B cell (primary cell): Measurements from ENCODE around the gene FMO2. TPM values are rescaled to one million over a fixed set of nuclear protein-coding genes. Genes with fewer than 3 reads are reported as not detected.

Experiments
- ATAC-seq: fragments of 200-7000 bp; cut with Tn5 transposase; one replicate; pipeline ENCODE4 v1.10.0; 2021; ENCODE audit warnings: low read depth, mild to moderate bottlenecking, moderate number of reproducible peaks, moderate library complexity
- CTCF ChIA-PET: fragments of 350-600 bp; sonication (Branson Sonifier 250); formaldehyde crosslinking; loops from one replicate; lab custom pipeline; 2021; ENCODE audit warnings: antibody characterized with exemption, inconsistent platforms; lab: Charles Lee
- POLR2A ChIA-PET: fragments of 350-600 bp; sonication (Branson Sonifier 250); formaldehyde crosslinking; loops from one replicate; lab custom pipeline; 2021; ENCODE audit warnings: antibody characterized with exemption; lab: Charles Lee
- DNase-seq: peaks from one replicate; pipeline ENCODE4 v3.0.0; 2013
- H2AFZ ChIP-seq: 2 replicates; pipeline ENCODE4 v1.6.1; 2012; ENCODE audit warnings: mild to moderate bottlenecking, low read depth, low read length; ENCODE audit not compliant: insufficient read depth, poor library complexity, severe bottlenecking
- H3K27ac ChIP-seq, 2 donors: 1 replicate in 1 of 2; 2 replicates in 1 of 2; pipeline ENCODE4 v1.5.1; 2012 to 2013; ENCODE audit warnings: low read length in 2 of 2, mild to moderate bottlenecking in 2 of 2, moderate library complexity in 1 of 2
- H3K27me3 ChIP-seq, 4 experiments: fragments of 200-600 bp in 1 of 4; sonication (generic) in 1 of 4; replicated peaks in 1 of 4; 1 replicate in 2 of 4; 2 replicates in 2 of 4; pipeline versions ENCODE4 v1.6.1 to v1.7.0; 2013 to 2016; ENCODE audit warnings: low read length in 3 of 4, mild to moderate bottlenecking in 2 of 4, mixed read lengths in 1 of 4, moderate library complexity in 1 of 4; ENCODE audit not compliant: insufficient read depth in 4 of 4, control insufficient read depth in 3 of 4; ENCODE audit errors: control extremely low read depth in 1 of 4
- H3K36me3 ChIP-seq, 2 experiments: replicated peaks in 1 of 2; 1 replicate in 1 of 2; 2 replicates in 1 of 2; pipeline versions ENCODE4 v1.6.1 to v1.7.1; 2013; ENCODE audit warnings: low read length in 1 of 2; ENCODE audit not compliant: insufficient read depth in 2 of 2, control insufficient read depth in 1 of 2; ENCODE audit errors: control extremely low read depth in 1 of 2, extremely low read depth in 1 of 2
- H3K4me1 ChIP-seq, 2 donors: fragments of 200-600 bp in 1 of 2; sonication (generic) in 1 of 2; 1 replicate in 1 of 2; 2 replicates in 1 of 2; pipeline versions ENCODE4 v1.5.1 to v1.6.1; 2013 to 2017; ENCODE audit warnings: low read length in 2 of 2; ENCODE audit not compliant: control insufficient read depth in 2 of 2, insufficient read depth in 2 of 2
- H3K4me2 ChIP-seq: replicated peaks from 2 replicates; pipeline ENCODE3; 2012; ENCODE audit warnings: mild to moderate bottlenecking, low read depth, low read length; ENCODE audit not compliant: poor library complexity, severe bottlenecking
- H3K4me3 ChIP-seq, 5 experiments: fragments of 200-600 bp in 1 of 5; sonication (generic) in 1 of 5; 1 replicate in 3 of 5; 2 replicates in 2 of 5; pipeline versions ENCODE4 v1.5.1 to v1.7.0; 2011 to 2016; ENCODE audit warnings: low read length in 4 of 5, mild to moderate bottlenecking in 4 of 5, low read depth in 2 of 5, control low read depth in 1 of 5, moderate library complexity in 1 of 5; ENCODE audit not compliant: insufficient read depth in 1 of 5; ENCODE audit errors: control extremely low read depth in 1 of 5, extremely low read depth in 1 of 5
- H3K79me2 ChIP-seq: fragments of 200-600 bp; sonication (generic); one replicate; pipeline ENCODE4 v1.6.0; 2016; ENCODE audit warnings: low read length; ENCODE audit not compliant: control insufficient read depth, insufficient read depth
- H3K9ac ChIP-seq: fragments of 200-600 bp; sonication (generic); 2 replicates; pipeline ENCODE4 v1.6.1; 2017; ENCODE audit warnings: mild to moderate bottlenecking, low read length, moderate library complexity
- H3K9me3 ChIP-seq, 3 donors: one replicate each; pipeline versions ENCODE4 v1.6.1 to v1.7.1; 2013; ENCODE audit warnings: low read length in 2 of 3; ENCODE audit not compliant: control insufficient read depth in 2 of 3, insufficient read depth in 1 of 3; ENCODE audit errors: control extremely low read depth in 1 of 3
- H4K20me1 ChIP-seq: 2 replicates; pipeline ENCODE4 v1.6.0; 2012; ENCODE audit warnings: mild to moderate bottlenecking, low read length; ENCODE audit not compliant: insufficient read depth, control insufficient read depth, poor library complexity, severe bottlenecking
- H3K27ac Mint-ChIP-seq: one replicate; pipeline ENCODE4 v1.8.0; 2021; ENCODE audit warnings: mixed read lengths
- H3K27me3 Mint-ChIP-seq: one replicate; pipeline ENCODE4 v1.8.0; 2021; ENCODE audit warnings: mixed read lengths
- H3K4me1 Mint-ChIP-seq: one replicate; pipeline ENCODE4 v1.8.0; 2021; ENCODE audit warnings: mixed read lengths
- H3K4me3 Mint-ChIP-seq: one replicate; pipeline ENCODE4 v1.8.0; 2021; ENCODE audit warnings: mixed read lengths
- H3K9me3 Mint-ChIP-seq: one replicate; pipeline ENCODE4 v1.8.0; 2022; ENCODE audit warnings: mixed read lengths; ENCODE audit not compliant: insufficient read depth
- CTCF ChIP-seq: fragments of 200-600 bp; IDR thresholded peaks from one replicate; pipeline ENCODE4 v1.8.0; 2022; ENCODE audit warnings: antibody characterized with exemption, mild to moderate bottlenecking
- EZH2 ChIP-seq: IDR thresholded peaks from 2 replicates; pipeline ENCODE4 v1.6.1; 2012; ENCODE audit warnings: borderline replicate concordance, low read depth, mild to moderate bottlenecking, moderate library complexity, low read length; ENCODE audit not compliant: insufficient read depth, poor library complexity, severe bottlenecking
- WGBS: methylation state at CpG from one replicate; pipeline ENCODE4 v1.1.5; 2013; ENCODE audit warnings: missing lambda C conversion rate; ENCODE audit not compliant: insufficient coverage; 5-methylcytosine and 5-hydroxymethylcytosine counted together
- intact Hi-C: fragments of 100-400 bp; cut with micrococcal nuclease; formaldehyde crosslinking; loops from one replicate; pipeline ENCODE4 v1.10.0; 2022
- polyA plus RNA-seq: library from polyadenylated mRNA; depleted of rRNA; stranded (reverse); fragments of >200 nt; gene quantifications from 2 replicates; pipeline ENCODE4 v1.2.3, GENCODE V29; 2012
- total RNA-seq, 2 donors: library from RNA; stranded (reverse); fragments of 120-200 nt in 1 of 2; gene quantifications; 1 replicate in 1 of 2; 2 replicates in 1 of 2; pipeline versions ENCODE4 v1.2.3 to v1.2.4, GENCODE V29; 2013 to 2022

FMO2 gene
- total and polyA plus RNA-seq, 2 donors (not counting 1 experiment from before 2014, with no cell fraction given), result not detected

GRCh38 chr1:171217658-171218443, 32.8 kb downstream of the FMO2 start:
- intact Hi-C loops, result no loop called here
- Histone ChIP-seq H4K20me1 (no peaks in the 10 kb centered on the region), H3K4me1 (peaks cover 0 to 5% of the 10 kb centered on the region in 2 donors), H3K27ac (no peak overlapping the region), H2AFZ (no peak overlapping the region), H3K4me2 (no peak overlapping the region), H3K4me3 (no peak overlapping the region), H3K79me2 (no peaks in the 10 kb centered on the region), H3K36me3 (no peaks in the 10 kb centered on the region), H3K9ac (no peak overlapping the region), H3K9me3 (no peaks in the 10 kb centered on the region), H3K27me3 (no peaks in the 10 kb centered on the region)
- no peaks in the 10 kb centered on the region for H3K9me3 Mint-ChIP-seq
- POLR2A ChIA-PET, result no interaction called here
- no peak for DNase-seq
- no peak overlapping the region for H3K27ac Mint-ChIP-seq
- H3K4me1 Mint-ChIP-seq, result peaks cover 4% of the 10 kb centered on the region
- WGBS, result 100% methylated on average over 3 of the region's 9 CpGs
- ATAC-seq, result no peak
- CTCF ChIA-PET, result no interaction called here
- H3K4me3 Mint-ChIP-seq, result no peak overlapping the region
- H3K27me3 Mint-ChIP-seq, result peaks cover 12% of the 10 kb centered on the region
- TF ChIP-seq CTCF (no peak), EZH2 (no peak)

- TF ChIP-seq CTCF (no peak), EZH2 (no peak)
- H3K9me3 Mint-ChIP-seq, result no peaks in the 10 kb centered on the region
- no CpG with 5 or more reads among the region's 1 CpG for WGBS
- ATAC-seq (no peak), DNase-seq (no peak)
- intact Hi-C loops, result no loop called here
- Histone ChIP-seq H3K4me3 (no peak overlapping the region), H4K20me1 (no peaks in the 10 kb centered on the region), H3K4me1 (no peaks in the 10 kb centered on the region), H3K9me3 (no peaks in the 10 kb centered on the region), H3K36me3 (no peaks in the 10 kb centered on the region), H2AFZ (no peak overlapping the region), H3K27ac (no peak overlapping the region), H3K9ac (no peak overlapping the region), H3K27me3 (no peaks in the 10 kb centered on the region), H3K79me2 (no peaks in the 10 kb centered on the region), H3K4me2 (no peak overlapping the region)
- H3K4me3 Mint-ChIP-seq, result no peak overlapping the region
- ChIA-PET POLR2A (no interaction called here), CTCF (no interaction called here)
- peaks cover 12% of the 10 kb centered on the region for H3K27me3 Mint-ChIP-seq
- H3K27ac Mint-ChIP-seq, result no peak overlapping the region
- H3K4me1 Mint-ChIP-seq, result no peaks in the 10 kb centered on the region
Measured at GRCh38 chr1:171218661-171219060, 33.6 kb downstream of the FMO2 start.
